ENCODE measurements around the gene RNF4. TPM values are rescaled to one million over a fixed set of nuclear protein-coding genes. Genes with fewer than 3 reads are reported as not detected.
A peak's percentile ranks its signal among the peaks of the same experiment; 100 is the strongest.
"Not testable (repeated sequence)": the region's sequence is repeated elsewhere in the genome, so short reads cannot be mapped to it uniquely, and the experiment has no call there.

RNF4 gene
- 10 to 100 TPM; 38.7 to 38.9 TPM for total RNA-seq
- long read RNA-seq, donor 1, partial matches to known transcripts = 1 of 18 reads
- long read RNA-seq, donor 1, other reads (novel, unspliced or antisense) = 17 of 18 reads
- long read RNA-seq, donor 2, partial matches to known transcripts = 8 of 46 reads
- long read RNA-seq, donor 2, other reads (novel, unspliced or antisense) = 38 of 46 reads

- intact Hi-C loops (cut with DNase I) = no loop called here
- peak; percentile 99 for DNase-seq (ENCODE audit: low spot score)
Observed at GRCh38 chr4:2468456-2469191, at the start of gene RNF4. TSS of gene RNF4 (plus strand) at chr4:2469106. CDS start at chr4:2490494, 21,388 bp downstream.

GRCh38 chr4:2419814-2420213 is 49.1 kb upstream of the RNF4 start:
- intact Hi-C loops (cut with DNase I) = loop anchor here in 1 of 2 donors (10.0 kb wide), 2 partner anchors 105 to 155 kb away; partner anchors contain the start of gene MXD4

GRCh38 chr4:2421928-2422327 is 47.0 kb upstream of the RNF4 start:
- DNase-seq (ENCODE audit: low spot score) = no peak
- intact Hi-C loops (cut with DNase I) = loop anchor here in 1 of 2 donors (10.0 kb wide), 1 partner anchor 103 kb away; no protein-coding TSS in a partner anchor

More at GRCh38 chr4:2419814-2420213, 49.1 kb upstream of the RNF4 start:
- DNase-seq (ENCODE audit: low spot score) = no peak

- intact Hi-C loops (cut with DNase I) = loop anchor here in 1 of 2 donors (10.0 kb wide), 1 partner anchor 102 kb away; no protein-coding TSS in a partner anchor
- no peak for DNase-seq (ENCODE audit: low spot score)
Observed at GRCh38 chr4:2423066-2423465, 45.8 kb upstream of the RNF4 start.

- intact Hi-C loops (cut with DNase I) = loop anchor here in 1 of 2 donors (10.0 kb wide), 1 partner anchor 101 kb away; no protein-coding TSS in a partner anchor
Observed at GRCh38 chr4:2423695-2424094, 45.2 kb upstream of the RNF4 start.

GRCh38 chr4:2424581-2424980 is 44.3 kb upstream of the RNF4 start:
- intact Hi-C loops (cut with DNase I) = loop anchor here in 1 of 2 donors (10.0 kb wide), 1 partner anchor 100 kb away; no protein-coding TSS in a partner anchor
- no peak for DNase-seq (ENCODE audit: low spot score)

More at GRCh38 chr4:2423695-2424094, 45.2 kb upstream of the RNF4 start:
- no peak for DNase-seq (ENCODE audit: low spot score)

GRCh38 chr4:2425386-2426068 is 43.4 kb upstream of the RNF4 start:
- intact Hi-C loops (cut with DNase I) = loop anchor here in 1 of 2 donors (10.0 kb wide), 1 partner anchor 99 kb away; no protein-coding TSS in a partner anchor
- DNase-seq (ENCODE audit: low spot score) = no peak

GRCh38 chr4:2426069-2426397 is 42.9 kb upstream of the RNF4 start:
- DNase-seq (ENCODE audit: low spot score) = no peak
- intact Hi-C loops (cut with DNase I) = loop anchor here in 1 of 2 donors (10.0 kb wide), 1 partner anchor 99 kb away; no protein-coding TSS in a partner anchor

- intact Hi-C loops (cut with DNase I) = loop anchor here in 1 of 2 donors (10.0 kb wide), 1 partner anchor 98 kb away; no protein-coding TSS in a partner anchor
Observed at GRCh38 chr4:2426711-2427275, 42.1 kb upstream of the RNF4 start.

GRCh38 chr4:2427383-2428334 is 41.2 kb upstream of the RNF4 start:
- intact Hi-C loops (cut with DNase I) = loop anchor here in 1 of 2 donors (10.0 kb wide), 1 partner anchor 97 kb away; no protein-coding TSS in a partner anchor
- no peak for DNase-seq (ENCODE audit: low spot score)

More at GRCh38 chr4:2426711-2427275, 42.1 kb upstream of the RNF4 start:
- DNase-seq (ENCODE audit: low spot score) = no peak

GRCh38 chr4:2428496-2429213 is 40.3 kb upstream of the RNF4 start:
- no peak for DNase-seq (ENCODE audit: low spot score)
- intact Hi-C loops (cut with DNase I) = loop anchor here in 1 of 2 donors (10.0 kb wide), 1 partner anchor 96 kb away; no protein-coding TSS in a partner anchor

GRCh38 chr4:2429945-2430757 is 38.8 kb upstream of the RNF4 start:
- DNase-seq (ENCODE audit: low spot score) = not testable (repeated sequence)
- intact Hi-C loops (cut with DNase I) = loop anchor here in 1 of 2 donors (10.0 kb wide), 1 partner anchor 95 kb away; no protein-coding TSS in a partner anchor

- intact Hi-C loops (cut with DNase I) = no loop called here
- no peak for DNase-seq (ENCODE audit: low spot score)
Observed at GRCh38 chr4:2432004-2432403, 36.9 kb upstream of the RNF4 start.

GRCh38 chr4:2432991-2433530 is 35.8 kb upstream of the RNF4 start:
- DNase-seq (ENCODE audit: low spot score) = no peak
- intact Hi-C loops (cut with DNase I) = no loop called here

GRCh38 chr4:2433609-2434350 is 35.1 kb upstream of the RNF4 start:
- no peak for DNase-seq (ENCODE audit: low spot score)
- intact Hi-C loops (cut with DNase I) = no loop called here

- DNase-seq (ENCODE audit: low spot score) = no peak
- intact Hi-C loops (cut with DNase I) = no loop called here
Observed at GRCh38 chr4:2434420-2434819, 34.5 kb upstream of the RNF4 start.
